Effector memory CD8-positive, alpha-beta T cell (primary cell): Measurements from ENCODE around the gene NAV3.
"Not testable (repeated sequence)": the region's sequence is repeated elsewhere in the genome, so short reads cannot be mapped to it uniquely, and the experiment has no call there.

Experiments
- ATAC-seq: fragments of 150-1000 bp; cut with Tn5 transposase; replicated peaks from 2 replicates; pipeline ENCODE4 v1.10.0; 2021; ENCODE audit warnings: mild to moderate bottlenecking, moderate library complexity
- DNase-seq, 3 experiments: peaks; one replicate each; pipeline ENCODE4 v3.0.0; 2021
- H3K27ac Mint-ChIP-seq, 2 donors: one replicate each; pipeline ENCODE4 v1.8.0; 2022; ENCODE audit warnings: mild to moderate bottlenecking in 2 of 2, mixed read lengths in 2 of 2, moderate library complexity in 2 of 2
- H3K27me3 Mint-ChIP-seq, 2 donors: one replicate each; pipeline ENCODE4 v1.8.0; 2022; ENCODE audit warnings: mixed read lengths in 2 of 2
- H3K36me3 Mint-ChIP-seq: one replicate; pipeline ENCODE4 v1.8.0; 2022; ENCODE audit warnings: mild to moderate bottlenecking, moderate library complexity, mixed read lengths; ENCODE audit not compliant: insufficient read depth
- H3K4me1 Mint-ChIP-seq, 2 donors: one replicate each; pipeline ENCODE4 v1.8.0; 2022; ENCODE audit warnings: low read depth in 2 of 2, mixed read lengths in 2 of 2
- H3K4me3 Mint-ChIP-seq, 2 donors: one replicate each; pipeline ENCODE4 v1.8.0; 2022; ENCODE audit warnings: mild to moderate bottlenecking in 2 of 2, mixed read lengths in 2 of 2, moderate library complexity in 2 of 2
- H3K9me3 Mint-ChIP-seq, 2 donors: one replicate each; pipeline ENCODE4 v1.8.0; 2022; ENCODE audit warnings: mixed read lengths in 2 of 2

Gene NAV3

DNA sequence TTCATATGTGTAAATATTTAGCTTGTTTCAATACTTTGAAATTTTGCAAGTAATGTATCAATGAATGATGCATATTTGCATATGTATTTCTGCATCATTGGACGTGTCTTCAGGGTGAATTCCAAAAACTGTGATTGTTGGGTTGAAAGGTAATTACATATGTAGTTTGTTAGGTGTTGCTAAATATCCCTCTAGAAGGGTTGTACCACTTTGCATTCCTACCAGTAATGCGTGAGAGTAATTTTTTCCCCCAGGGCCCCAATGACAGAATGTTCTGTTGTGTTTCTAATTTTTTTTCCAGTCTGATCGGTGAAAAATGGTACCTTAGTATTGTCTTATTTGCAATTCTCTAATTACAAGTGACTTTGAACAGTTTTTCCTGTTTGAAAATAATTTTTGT lies 408.9 kb downstream of the NAV3 start:
- DNase-seq, result no peak
- no peak for ATAC-seq
- no peak overlapping the region for H3K4me3 Mint-ChIP-seq
- H3K4me1 Mint-ChIP-seq, result no peaks in the 10 kb centered on the region
- H3K27me3 Mint-ChIP-seq, result no peaks in the 10 kb centered on the region
- H3K36me3 Mint-ChIP-seq, result no peaks in the 10 kb centered on the region
- no peak overlapping the region for H3K27ac Mint-ChIP-seq
- peaks cover 14 to 24% of the 10 kb centered on the region in 2 donors for H3K9me3 Mint-ChIP-seq

DNA sequence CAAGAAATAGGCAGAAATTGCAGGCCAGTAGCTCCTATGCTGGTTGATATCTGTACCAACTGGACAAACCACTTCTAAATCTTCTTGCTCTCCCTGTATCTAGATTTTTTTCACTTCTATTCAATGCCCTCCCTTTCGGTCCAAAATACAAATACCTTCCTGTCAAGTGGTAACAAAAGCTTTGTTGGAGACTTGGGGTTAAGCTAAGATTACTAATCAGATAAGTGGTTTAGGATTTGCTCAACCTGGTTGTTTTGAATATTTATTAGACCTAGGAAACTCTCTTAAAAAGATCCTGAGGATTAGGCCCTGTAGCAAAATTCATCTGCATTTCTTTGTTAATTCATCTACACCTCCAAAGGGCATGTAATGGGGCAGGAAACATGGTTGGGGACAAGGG lies 410.1 kb downstream of the NAV3 start:
- no peak for DNase-seq
- Mint-ChIP-seq H3K27ac (no peak overlapping the region), H3K9me3 (peaks cover 17 to 24% of the 10 kb centered on the region in 2 donors), H3K27me3 (no peaks in the 10 kb centered on the region), H3K4me1 (no peaks in the 10 kb centered on the region), H3K4me3 (no peak overlapping the region), H3K36me3 (no peaks in the 10 kb centered on the region)
- ATAC-seq, result no peak

DNA sequence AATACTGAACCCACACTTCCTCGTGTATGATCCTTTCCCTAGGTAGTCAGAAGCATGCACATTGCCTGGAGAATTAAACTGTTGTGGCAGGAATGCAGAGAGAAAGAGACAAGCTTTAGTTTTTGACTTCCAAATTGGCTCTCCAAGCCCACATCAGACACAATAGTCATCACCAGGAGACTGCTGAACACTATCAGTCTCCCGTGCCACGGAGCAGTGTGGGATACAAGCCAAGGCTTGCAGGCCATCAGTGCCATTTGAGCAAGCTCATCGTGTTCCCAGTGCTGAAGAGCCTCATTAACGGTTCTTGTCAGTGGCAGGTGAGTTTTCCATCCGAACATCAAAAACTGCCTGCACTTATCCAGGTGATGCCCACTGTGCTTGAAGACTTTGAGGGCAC lies 410.8 kb downstream of the NAV3 start:
- H3K9me3 Mint-ChIP-seq, result peaks cover 19 to 25% of the 10 kb centered on the region in 2 donors
- H3K36me3 Mint-ChIP-seq, result no peaks in the 10 kb centered on the region
- H3K27ac Mint-ChIP-seq, result no peak overlapping the region
- DNase-seq (no peak), ATAC-seq (no peak)
- no peaks in the 10 kb centered on the region for H3K27me3 Mint-ChIP-seq
- no peak overlapping the region for H3K4me3 Mint-ChIP-seq
- H3K4me1 Mint-ChIP-seq, result no peaks in the 10 kb centered on the region

DNA sequence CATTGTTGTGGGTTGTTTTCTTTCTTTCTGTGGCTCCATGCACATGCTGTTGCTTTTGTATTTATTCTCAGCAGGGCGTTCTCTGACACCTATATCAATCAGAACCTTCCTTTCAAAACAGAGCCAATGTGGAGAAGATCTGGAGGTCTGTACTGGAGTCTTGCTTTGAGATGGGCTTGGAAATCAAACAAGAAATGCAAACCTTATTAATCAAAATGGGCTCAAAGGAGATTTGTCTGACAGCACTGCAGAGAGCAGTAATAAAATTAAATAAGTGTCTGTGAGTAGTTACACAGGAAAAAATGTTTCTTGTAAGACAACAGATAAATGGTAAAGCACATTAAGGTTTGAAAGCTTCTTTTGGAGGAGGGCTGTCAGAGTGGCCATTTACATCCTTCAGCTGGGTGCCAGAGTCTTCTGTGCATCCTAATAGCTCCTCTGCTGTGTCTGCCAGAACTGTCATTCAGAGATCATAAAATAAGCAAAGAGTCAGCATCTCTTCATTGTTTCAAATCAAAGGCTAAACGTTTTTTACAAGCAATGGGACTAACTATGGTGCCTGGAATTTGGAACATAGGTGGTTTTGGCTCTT lies 414.3 kb downstream of the NAV3 start:
- ATAC-seq (no peak), DNase-seq (no peak)
- Mint-ChIP-seq H3K9me3 (peaks cover 24 to 31% of the 10 kb centered on the region in 2 donors), H3K4me1 (no peaks in the 10 kb centered on the region), H3K27me3 (no peaks in the 10 kb centered on the region), H3K4me3 (no peak overlapping the region), H3K27ac (no peak overlapping the region), H3K36me3 (no peaks in the 10 kb centered on the region)

DNA sequence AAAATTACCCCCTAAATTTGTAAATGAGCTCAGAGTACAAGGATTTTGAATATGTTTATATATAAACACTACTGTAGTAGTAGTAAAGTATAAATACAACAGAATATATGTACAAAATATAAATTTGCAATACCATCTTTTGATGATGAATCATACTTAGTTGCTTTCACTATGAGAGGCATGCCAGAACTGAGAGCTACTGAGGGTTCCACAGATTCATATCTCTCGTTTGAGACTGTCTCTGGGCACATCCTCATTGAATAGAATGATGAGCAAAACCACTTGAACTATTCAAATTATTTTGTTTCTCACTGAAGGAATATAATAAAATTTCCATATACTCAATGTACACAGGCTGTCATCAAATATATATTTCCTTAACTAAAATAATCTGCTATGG lies 417.6 kb downstream of the NAV3 start:
- Mint-ChIP-seq H3K27ac (no peak overlapping the region), H3K4me3 (no peak overlapping the region), H3K36me3 (no peaks in the 10 kb centered on the region), H3K4me1 (no peaks in the 10 kb centered on the region), H3K27me3 (no peaks in the 10 kb centered on the region), H3K9me3 (peaks cover 16 to 19% of the 10 kb centered on the region in 2 donors)
- DNase-seq (no peak), ATAC-seq (no peak)

DNA sequence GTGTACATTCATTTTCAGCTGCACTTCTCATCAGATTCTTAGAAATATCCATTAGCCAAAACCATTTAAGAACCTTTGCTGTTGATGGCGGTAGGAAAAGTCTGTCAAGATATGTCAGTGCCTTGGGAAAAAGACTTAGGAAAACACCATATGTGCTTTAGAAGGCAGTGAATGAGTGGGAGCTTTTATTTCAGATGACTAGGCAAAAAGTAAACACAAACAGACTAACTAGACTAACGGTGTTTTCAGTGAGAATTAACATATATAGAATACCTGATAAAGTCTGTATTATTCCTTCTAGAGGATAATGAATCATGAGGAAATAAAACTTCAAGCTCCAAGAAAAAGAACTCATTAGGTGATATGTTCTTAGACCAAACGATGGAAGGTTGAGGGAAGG lies 418.9 kb downstream of the NAV3 start:
- no peak overlapping the region for H3K4me3 Mint-ChIP-seq
- no peaks in the 10 kb centered on the region for H3K4me1 Mint-ChIP-seq
- no peaks in the 10 kb centered on the region for H3K36me3 Mint-ChIP-seq
- ATAC-seq (no peak), DNase-seq (no peak)
- peaks cover 17 to 19% of the 10 kb centered on the region in 2 donors for H3K9me3 Mint-ChIP-seq
- no peaks in the 10 kb centered on the region for H3K27me3 Mint-ChIP-seq
- H3K27ac Mint-ChIP-seq, result no peak overlapping the region

DNA sequence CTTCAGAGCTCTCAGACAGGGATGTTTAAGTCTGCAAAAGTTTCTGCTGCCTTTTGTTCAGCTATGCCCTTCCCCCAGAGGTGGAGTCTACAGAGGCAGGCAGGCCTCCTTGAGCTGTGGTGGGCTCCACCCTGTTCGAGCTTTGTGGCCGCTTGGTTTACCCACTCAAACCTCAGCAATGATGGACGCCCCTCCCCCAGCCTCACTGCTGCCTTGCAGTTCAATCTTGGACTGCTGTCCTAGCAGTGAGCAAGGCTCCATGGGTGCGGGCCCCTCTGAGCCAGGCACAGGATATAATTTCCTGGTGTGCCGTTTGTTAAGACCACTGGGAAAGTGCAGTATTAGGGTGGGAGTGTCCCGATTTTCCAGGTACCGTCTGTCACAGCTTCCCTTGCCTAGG lies 427.0 kb downstream of the NAV3 start:
- not testable (repeated sequence) for H3K4me3 Mint-ChIP-seq, H3K36me3 Mint-ChIP-seq, H3K27me3 Mint-ChIP-seq, DNase-seq, H3K4me1 Mint-ChIP-seq, H3K27ac Mint-ChIP-seq, ATAC-seq
- H3K9me3 Mint-ChIP-seq, result peaks cover 18 to 25% of the 10 kb centered on the region in 2 donors

DNA sequence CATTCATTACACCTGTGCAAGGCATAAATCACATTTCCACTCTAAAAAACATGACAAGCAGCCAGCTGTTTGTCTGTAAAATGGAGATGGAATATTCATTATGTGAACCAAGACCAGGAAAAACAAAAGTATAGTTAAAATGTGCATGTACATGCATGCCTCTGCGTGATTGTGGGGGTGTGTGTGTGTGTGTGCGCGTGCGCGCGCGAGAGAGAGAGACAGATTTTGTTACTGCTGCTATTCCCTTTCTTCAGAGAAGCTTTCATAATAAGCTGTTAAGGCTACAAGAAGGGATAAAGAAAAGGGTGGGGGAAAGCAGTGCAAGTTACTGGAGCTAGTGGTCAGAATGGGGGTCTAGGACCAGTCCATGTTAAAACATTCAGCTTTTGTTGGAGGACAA lies 430.3 kb downstream of the NAV3 start:
- Mint-ChIP-seq H3K9me3 (peaks cover 17 to 26% of the 10 kb centered on the region in 2 donors), H3K27me3 (no peaks in the 10 kb centered on the region), H3K36me3 (no peaks in the 10 kb centered on the region), H3K4me3 (no peak overlapping the region), H3K27ac (no peak overlapping the region), H3K4me1 (no peaks in the 10 kb centered on the region)
- DNase-seq (no peak), ATAC-seq (no peak)

DNA sequence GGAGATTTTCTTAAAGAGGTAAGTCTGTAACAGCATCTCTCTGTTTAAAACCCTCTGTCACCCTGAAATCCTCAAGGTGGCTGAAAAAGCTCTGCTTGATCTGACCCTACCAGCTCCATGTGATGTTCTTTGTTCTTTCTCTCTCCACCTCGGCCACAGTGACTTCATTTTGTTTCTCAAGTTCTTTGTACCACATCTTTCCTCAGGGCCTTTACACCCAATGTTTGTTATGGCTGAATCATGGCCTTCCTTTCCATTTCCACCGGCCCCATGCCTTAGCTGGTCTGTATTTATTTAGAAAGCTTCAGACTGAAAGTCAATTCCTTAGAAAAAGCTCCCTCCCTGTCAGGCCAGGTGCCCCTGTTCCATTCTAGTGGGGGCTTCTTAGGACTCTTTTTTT lies 431.2 kb downstream of the NAV3 start:
- no peaks in the 10 kb centered on the region for H3K4me1 Mint-ChIP-seq
- peaks cover 13 to 26% of the 10 kb centered on the region in 2 donors for H3K9me3 Mint-ChIP-seq
- no peaks in the 10 kb centered on the region for H3K27me3 Mint-ChIP-seq
- no peaks in the 10 kb centered on the region for H3K36me3 Mint-ChIP-seq
- DNase-seq (no peak), ATAC-seq (no peak)
- no peak overlapping the region for H3K27ac Mint-ChIP-seq
- H3K4me3 Mint-ChIP-seq, result no peak overlapping the region
